Measurements from ENCODE around the gene FBXW7.

The FBXW7 gene

DNA sequence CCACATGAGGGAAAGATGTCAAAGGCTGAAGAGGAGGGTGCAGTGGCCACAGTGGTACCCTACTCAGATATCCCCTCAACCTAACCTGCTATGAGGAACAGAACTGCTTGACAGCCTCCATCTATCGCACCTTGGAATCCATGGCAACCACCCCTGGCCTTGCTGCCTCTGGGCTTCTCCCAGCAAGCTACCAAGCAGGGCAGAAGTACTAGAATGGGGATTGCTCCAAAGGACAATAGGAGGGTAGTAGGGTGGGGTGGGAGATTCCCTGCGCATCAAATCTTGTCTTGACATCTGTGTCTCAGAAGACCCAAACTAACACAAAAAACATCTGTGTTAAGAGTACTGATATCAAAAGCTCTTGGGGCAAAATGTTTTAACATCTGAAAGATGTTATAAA lies 118.2 kb downstream of the FBXW7 start:
- H3K27ac ChIP-seq (ENCODE audit: low read depth, low read length): no peak overlapping the region
- no peaks in the 10 kb centered on the region for H3K36me3 ChIP-seq (ENCODE audit: insufficient read depth, low read length)
- no peaks in the 10 kb centered on the region for H3K27me3 ChIP-seq (ENCODE audit: control insufficient read depth in 1 of 2, insufficient read depth in 2 of 2, low read length in 2 of 2)
- no peak overlapping the region for H3K9ac ChIP-seq (ENCODE audit: low read length)
- H3K9me3 ChIP-seq (ENCODE audit: low read length): no peaks in the 10 kb centered on the region
- H3K4me3 ChIP-seq (ENCODE audit: low read depth in 1 of 2, low read length in 2 of 2): no peak overlapping the region
- H3K4me1 ChIP-seq (ENCODE audit: insufficient read depth, low read length): no peaks in the 10 kb centered on the region

DNA sequence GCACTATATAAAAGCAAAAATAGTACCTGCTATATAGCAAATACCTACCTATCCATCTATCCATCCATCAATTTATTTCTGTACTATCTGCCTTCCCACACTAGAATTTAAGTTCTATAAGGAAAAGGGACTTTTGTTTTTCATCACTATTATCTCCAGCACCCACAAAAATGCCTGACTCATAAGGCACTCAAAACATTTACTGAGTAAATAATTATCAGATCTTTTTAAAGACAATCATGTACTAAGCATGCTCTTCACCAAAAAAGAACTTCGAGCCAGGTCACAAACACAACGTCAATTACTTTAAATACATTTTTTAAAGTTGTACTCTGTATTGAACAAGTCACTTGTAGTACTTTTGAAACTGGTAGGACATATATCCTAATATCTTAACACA lies 119.9 kb downstream of the FBXW7 start:
- no peaks in the 10 kb centered on the region for H3K9me3 ChIP-seq (ENCODE audit: low read length)
- H3K9ac ChIP-seq (ENCODE audit: low read length): no peak overlapping the region
- H3K36me3 ChIP-seq (ENCODE audit: insufficient read depth, low read length): no peaks in the 10 kb centered on the region
- no peak overlapping the region for H3K27ac ChIP-seq (ENCODE audit: low read depth, low read length)
- H3K27me3 ChIP-seq (ENCODE audit: control insufficient read depth in 1 of 2, insufficient read depth in 2 of 2, low read length in 2 of 2): no peaks in the 10 kb centered on the region
- no peaks in the 10 kb centered on the region for H3K4me1 ChIP-seq (ENCODE audit: insufficient read depth, low read length)
- no peak overlapping the region for H3K4me3 ChIP-seq (ENCODE audit: low read depth in 1 of 2, low read length in 2 of 2)

DNA sequence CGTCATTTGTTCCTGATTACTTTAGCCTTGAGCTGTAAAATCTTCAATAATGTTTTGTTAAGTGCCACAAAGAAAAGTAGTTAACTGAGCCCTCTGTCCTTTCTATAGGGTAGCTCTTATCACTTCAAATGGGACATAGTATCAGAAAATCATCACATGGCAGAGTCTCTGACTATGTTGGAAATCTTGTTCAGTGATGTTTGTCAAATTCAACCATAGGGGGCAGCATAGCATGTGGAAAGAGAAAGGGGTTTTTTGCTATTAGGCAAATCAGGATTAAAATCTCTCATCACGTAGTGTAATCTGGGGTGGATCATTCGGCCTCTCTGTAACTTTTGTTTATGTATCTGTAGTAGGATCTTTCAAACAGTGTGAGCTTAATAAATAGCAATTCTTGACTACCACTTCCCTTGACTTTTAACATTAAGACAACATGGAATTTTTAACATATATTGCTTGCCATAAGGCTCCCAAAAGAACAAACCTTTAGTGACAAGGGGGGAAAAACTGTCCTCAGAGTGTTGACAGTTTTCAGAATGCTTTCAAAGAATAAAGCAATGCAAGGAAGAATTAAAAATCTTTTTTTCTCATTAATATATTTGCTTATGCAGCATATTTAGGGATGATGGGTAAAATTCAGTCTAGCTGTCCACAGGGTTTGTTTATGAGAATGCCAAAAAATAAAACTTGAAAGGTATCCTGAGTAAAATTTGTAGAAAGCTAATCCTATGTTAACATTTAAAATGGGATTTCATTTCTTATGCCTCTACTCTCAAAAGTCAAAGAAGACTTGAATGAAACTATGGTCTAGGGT lies 127.2 kb downstream of the FBXW7 start:
- Histone ChIP-seq H3K4me1 (ENCODE audit: insufficient read depth, low read length) (no peaks in the 10 kb centered on the region), H3K9ac (ENCODE audit: low read length) (no peak overlapping the region), H3K27ac (ENCODE audit: low read depth, low read length) (no peak overlapping the region), H3K36me3 (ENCODE audit: insufficient read depth, low read length) (no peaks in the 10 kb centered on the region), H3K4me3 (ENCODE audit: low read depth in 1 of 2, low read length in 2 of 2) (no peak overlapping the region), H3K27me3 (ENCODE audit: control insufficient read depth in 1 of 2, insufficient read depth in 2 of 2, low read length in 2 of 2) (no peaks in the 10 kb centered on the region), H3K9me3 (ENCODE audit: low read length) (no peaks in the 10 kb centered on the region)

DNA sequence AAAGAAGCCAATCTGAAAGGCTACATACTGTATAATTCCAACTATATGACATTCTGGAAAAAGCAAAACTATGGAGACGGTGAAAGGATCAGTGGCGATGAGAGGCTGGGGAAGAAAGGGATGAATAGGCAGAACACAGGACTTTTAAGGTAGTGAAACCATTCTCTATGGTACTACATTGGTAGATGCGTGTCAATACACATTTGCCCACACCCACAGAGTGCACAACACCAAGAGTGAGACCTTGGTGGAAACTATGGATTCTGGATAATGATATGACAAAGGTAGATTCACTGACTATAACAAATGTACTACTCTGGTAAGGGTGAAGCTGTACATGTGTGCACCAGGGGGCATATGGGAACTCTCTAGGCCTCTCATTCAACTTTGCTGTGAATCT lies 134.5 kb downstream of the FBXW7 start:
- Histone ChIP-seq H3K4me3 (ENCODE audit: low read depth in 1 of 2, low read length in 2 of 2) (no peak overlapping the region), H3K36me3 (ENCODE audit: insufficient read depth, low read length) (no peaks in the 10 kb centered on the region), H3K9ac (ENCODE audit: low read length) (no peak overlapping the region), H3K27ac (ENCODE audit: low read depth, low read length) (no peak overlapping the region), H3K27me3 (ENCODE audit: control insufficient read depth in 1 of 2, insufficient read depth in 2 of 2, low read length in 2 of 2) (no peaks in the 10 kb centered on the region), H3K4me1 (ENCODE audit: insufficient read depth, low read length) (no peaks in the 10 kb centered on the region), H3K9me3 (ENCODE audit: low read length) (no peaks in the 10 kb centered on the region)

DNA sequence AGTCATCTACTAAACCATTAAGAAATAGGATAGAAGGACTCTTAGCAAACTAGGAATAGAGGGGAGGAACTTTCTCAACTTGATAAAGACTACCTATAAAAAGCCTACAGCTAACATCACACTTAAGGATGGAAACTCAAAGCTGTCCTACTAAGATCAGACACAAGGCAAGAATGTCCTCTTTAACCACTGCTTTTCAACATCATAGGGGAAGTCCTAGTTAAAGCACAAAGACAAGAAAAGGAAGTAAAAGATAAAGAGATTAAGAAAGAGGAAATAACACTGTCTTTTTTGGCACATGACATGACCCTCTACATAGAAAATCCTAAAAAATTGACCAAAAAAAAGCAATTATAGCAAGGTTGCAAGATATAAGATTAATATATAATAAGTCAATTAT lies 136.6 kb downstream of the FBXW7 start:
- H3K27ac ChIP-seq (ENCODE audit: low read depth, low read length): no peak overlapping the region
- no peak overlapping the region for H3K9ac ChIP-seq (ENCODE audit: low read length)

DNA sequence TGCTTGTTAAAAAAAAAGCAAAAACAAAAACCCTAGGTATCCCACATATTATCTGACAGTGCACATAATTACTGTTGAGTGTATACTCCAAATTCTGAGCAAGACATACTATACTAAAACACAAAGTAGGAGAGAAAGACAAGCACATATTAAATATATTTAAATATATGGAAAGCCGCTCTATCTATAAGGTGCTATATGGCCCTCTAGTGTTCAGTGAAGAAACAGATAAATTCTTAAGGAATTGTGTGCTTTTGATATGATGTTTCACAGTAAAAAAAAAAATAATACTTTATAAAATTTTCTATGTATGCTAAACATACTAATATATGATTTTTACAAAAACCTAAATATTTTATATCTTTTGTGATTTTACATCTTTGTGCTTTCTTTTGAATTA lies 137.8 kb downstream of the FBXW7 start:
- Histone ChIP-seq H3K4me3 (ENCODE audit: low read depth in 1 of 2, low read length in 2 of 2) (no peak overlapping the region), H3K27me3 (ENCODE audit: control insufficient read depth in 1 of 2, insufficient read depth in 2 of 2, low read length in 2 of 2) (no peaks in the 10 kb centered on the region), H3K4me1 (ENCODE audit: insufficient read depth, low read length) (no peaks in the 10 kb centered on the region), H3K9me3 (ENCODE audit: low read length) (no peaks in the 10 kb centered on the region), H3K9ac (ENCODE audit: low read length) (no peak overlapping the region), H3K27ac (ENCODE audit: low read depth, low read length) (no peak overlapping the region), H3K36me3 (ENCODE audit: insufficient read depth, low read length) (no peaks in the 10 kb centered on the region)

More for the DNA sequence above, 136.6 kb downstream of the FBXW7 start:
- Histone ChIP-seq H3K27me3 (ENCODE audit: control insufficient read depth in 1 of 2, insufficient read depth in 2 of 2, low read length in 2 of 2) (no peaks in the 10 kb centered on the region), H3K36me3 (ENCODE audit: insufficient read depth, low read length) (no peaks in the 10 kb centered on the region), H3K4me3 (ENCODE audit: low read depth in 1 of 2, low read length in 2 of 2) (no peak overlapping the region), H3K4me1 (ENCODE audit: insufficient read depth, low read length) (no peaks in the 10 kb centered on the region), H3K9me3 (ENCODE audit: low read length) (no peaks in the 10 kb centered on the region)

DNA sequence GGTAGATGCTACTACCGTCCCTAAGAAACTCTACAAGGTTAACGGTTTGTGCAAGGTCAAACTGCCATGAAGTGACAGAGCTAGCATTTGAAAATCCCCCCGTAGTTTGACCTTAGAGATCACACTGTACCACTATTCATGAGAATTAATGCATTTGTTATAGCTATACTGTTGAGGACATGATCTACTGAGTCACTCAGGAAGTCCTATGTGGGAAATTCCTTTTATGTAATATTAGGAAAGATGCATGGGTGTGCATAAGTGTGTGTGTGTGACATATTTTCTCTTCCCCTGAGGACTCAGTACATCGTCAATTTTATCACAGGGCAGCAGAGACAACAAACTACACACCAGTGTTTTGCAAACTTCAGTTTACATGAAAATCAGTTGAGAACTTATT lies 141.1 kb downstream of the FBXW7 start:
- H3K9me3 ChIP-seq (ENCODE audit: low read length): no peaks in the 10 kb centered on the region
- no peak overlapping the region for H3K9ac ChIP-seq (ENCODE audit: low read length)
- H3K4me3 ChIP-seq (ENCODE audit: low read depth in 1 of 2, low read length in 2 of 2): no peak overlapping the region
- no peaks in the 10 kb centered on the region for H3K36me3 ChIP-seq (ENCODE audit: insufficient read depth, low read length)
- H3K27ac ChIP-seq (ENCODE audit: low read depth, low read length): no peak overlapping the region
- H3K4me1 ChIP-seq (ENCODE audit: insufficient read depth, low read length): no peaks in the 10 kb centered on the region
- no peaks in the 10 kb centered on the region for H3K27me3 ChIP-seq (ENCODE audit: control insufficient read depth in 1 of 2, insufficient read depth in 2 of 2, low read length in 2 of 2)

DNA sequence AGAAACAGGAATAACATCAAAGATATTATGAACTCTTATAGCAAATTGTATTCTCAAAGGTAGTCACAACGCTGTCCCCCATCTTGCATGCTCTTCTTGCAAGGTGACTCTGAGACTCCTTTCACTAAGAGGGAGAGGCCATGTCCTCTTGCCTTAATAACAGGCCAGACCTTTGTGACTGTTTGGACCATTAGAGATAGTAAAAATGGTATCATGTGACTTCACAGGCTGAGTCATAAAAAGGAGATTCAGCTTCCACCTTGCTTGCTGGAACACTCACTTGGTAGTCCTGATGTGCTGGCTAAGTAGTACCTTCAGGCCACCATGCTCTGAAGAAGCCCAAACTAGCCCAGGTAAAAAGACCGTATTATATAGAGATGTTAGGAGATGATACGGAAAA lies 143.8 kb downstream of the FBXW7 start:
- no peaks in the 10 kb centered on the region for H3K27me3 ChIP-seq (ENCODE audit: control insufficient read depth in 1 of 2, insufficient read depth in 2 of 2, low read length in 2 of 2)
- no peak overlapping the region for H3K9ac ChIP-seq (ENCODE audit: low read length)
- H3K9me3 ChIP-seq (ENCODE audit: low read length): no peaks in the 10 kb centered on the region
- H3K27ac ChIP-seq (ENCODE audit: low read depth, low read length): no peak overlapping the region
- no peak overlapping the region for H3K4me3 ChIP-seq (ENCODE audit: low read depth in 1 of 2, low read length in 2 of 2)
- H3K36me3 ChIP-seq (ENCODE audit: insufficient read depth, low read length): no peaks in the 10 kb centered on the region
- no peaks in the 10 kb centered on the region for H3K4me1 ChIP-seq (ENCODE audit: insufficient read depth, low read length)

DNA sequence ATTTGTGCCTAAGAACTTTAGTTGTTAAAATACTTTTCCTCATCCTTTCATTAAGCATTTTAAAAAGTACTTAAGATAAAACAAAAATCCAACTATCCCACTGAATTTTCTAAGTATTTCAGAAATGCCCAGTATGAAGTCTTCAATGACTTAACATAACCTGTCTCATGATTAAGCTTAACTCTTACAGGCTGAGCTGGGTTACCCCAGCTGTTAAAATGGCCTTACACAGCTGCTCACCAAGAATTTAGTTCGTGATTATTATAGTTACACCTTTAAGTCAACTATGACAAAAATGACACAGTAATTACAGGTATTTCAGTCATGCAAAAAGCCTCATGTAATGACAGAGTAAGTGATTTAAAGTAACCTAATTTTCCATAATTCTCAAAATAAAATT lies 145.7 kb downstream of the FBXW7 start:
- Histone ChIP-seq H3K27me3 (ENCODE audit: control insufficient read depth in 1 of 2, insufficient read depth in 2 of 2, low read length in 2 of 2) (no peaks in the 10 kb centered on the region), H3K9ac (ENCODE audit: low read length) (no peak overlapping the region), H3K9me3 (ENCODE audit: low read length) (no peaks in the 10 kb centered on the region), H3K4me3 (ENCODE audit: low read depth in 1 of 2, low read length in 2 of 2) (no peak overlapping the region), H3K36me3 (ENCODE audit: insufficient read depth, low read length) (no peaks in the 10 kb centered on the region), H3K27ac (ENCODE audit: low read depth, low read length) (no peak overlapping the region), H3K4me1 (ENCODE audit: insufficient read depth, low read length) (no peaks in the 10 kb centered on the region)

DNA sequence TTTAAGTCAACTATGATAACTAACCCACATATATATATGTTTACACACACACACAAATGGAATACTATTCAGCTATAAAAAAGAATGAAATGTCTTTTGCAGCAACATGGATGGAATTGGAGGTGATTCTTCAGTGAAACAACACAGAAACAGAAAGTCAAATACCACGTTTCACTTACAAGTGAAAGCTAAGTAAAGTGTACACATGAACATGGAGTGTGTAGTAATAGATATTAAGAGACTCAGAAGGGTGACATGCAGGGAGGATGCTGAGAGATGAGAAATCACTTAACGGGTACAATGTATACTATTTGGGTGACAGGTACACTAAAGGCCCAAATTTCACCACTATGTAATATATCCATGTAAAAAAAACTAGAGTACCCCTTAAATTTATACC lies 146.5 kb downstream of the FBXW7 start:
- H3K9me3 ChIP-seq (ENCODE audit: low read length): no peaks in the 10 kb centered on the region
- no peak overlapping the region for H3K4me3 ChIP-seq (ENCODE audit: low read depth in 1 of 2, low read length in 2 of 2)
- no peak overlapping the region for H3K27ac ChIP-seq (ENCODE audit: low read depth, low read length)
- H3K27me3 ChIP-seq (ENCODE audit: control insufficient read depth in 1 of 2, insufficient read depth in 2 of 2, low read length in 2 of 2): no peaks in the 10 kb centered on the region
- H3K4me1 ChIP-seq (ENCODE audit: insufficient read depth, low read length): no peaks in the 10 kb centered on the region
- H3K9ac ChIP-seq (ENCODE audit: low read length): no peak overlapping the region
- H3K36me3 ChIP-seq (ENCODE audit: insufficient read depth, low read length): no peaks in the 10 kb centered on the region

DNA sequence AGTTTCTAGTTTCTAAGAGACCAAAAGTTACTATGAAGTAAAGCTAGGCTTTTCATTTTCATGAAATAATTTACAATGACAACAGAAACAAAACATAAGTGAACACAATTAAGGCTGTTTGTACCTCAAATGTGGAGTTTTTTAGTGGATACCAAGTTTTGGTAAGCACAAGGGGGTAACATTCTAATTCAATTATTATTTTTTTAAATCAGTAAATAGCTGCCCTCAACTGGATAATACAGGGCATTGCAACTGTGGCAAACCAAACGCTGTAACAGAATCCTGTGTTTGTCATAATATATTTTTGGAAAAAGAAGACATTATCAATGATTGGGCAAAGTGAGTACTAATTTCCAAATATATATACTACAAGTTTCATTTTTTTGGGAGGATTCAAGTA lies 150.3 kb downstream of the FBXW7 start:
- Histone ChIP-seq H3K27me3 (ENCODE audit: control insufficient read depth in 1 of 2, insufficient read depth in 2 of 2, low read length in 2 of 2) (no peaks in the 10 kb centered on the region), H3K4me1 (ENCODE audit: insufficient read depth, low read length) (peaks cover 6% of the 10 kb centered on the region), H3K9ac (ENCODE audit: low read length) (no peak overlapping the region)

DNA sequence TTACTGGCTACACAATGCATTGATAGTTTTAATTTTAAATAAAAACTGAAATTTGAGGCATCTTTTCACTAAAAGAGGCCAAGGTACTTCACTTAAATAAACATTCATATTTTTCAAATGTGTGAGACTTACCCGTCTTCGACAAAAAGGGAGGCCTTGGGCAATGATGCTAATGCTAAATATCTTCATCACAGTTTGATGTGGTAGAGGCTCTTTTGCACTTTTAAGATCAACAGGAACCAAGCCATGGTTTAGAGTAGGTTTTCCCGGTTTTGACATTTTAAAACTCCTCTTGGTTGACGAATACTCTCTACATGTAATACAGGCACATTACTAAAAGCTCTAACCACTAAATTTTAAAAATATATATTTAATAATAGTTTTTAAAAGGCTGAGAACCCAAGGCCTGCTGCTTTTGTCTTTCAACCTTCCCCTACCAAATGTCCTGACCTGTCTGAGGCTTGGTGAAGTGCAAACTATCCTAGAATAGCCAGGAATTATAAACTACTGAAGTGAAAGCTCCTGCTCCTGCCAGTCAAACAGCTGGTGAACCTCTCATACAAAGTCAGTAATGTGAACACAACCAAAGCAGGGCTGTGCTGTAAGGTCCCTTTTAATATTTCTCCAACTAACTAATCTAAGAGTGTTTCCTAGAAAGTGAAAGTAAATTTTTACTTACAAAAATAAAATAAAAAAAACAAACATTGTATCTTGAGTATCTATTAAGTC lies 153.7 kb downstream of the FBXW7 start:
- Histone ChIP-seq H3K27ac (ENCODE audit: low read depth, low read length) (no peak overlapping the region), H3K9ac (ENCODE audit: low read length) (no peak overlapping the region), H3K4me1 (ENCODE audit: insufficient read depth, low read length) (peaks cover 6% of the 10 kb centered on the region), H3K36me3 (ENCODE audit: insufficient read depth, low read length) (no peaks in the 10 kb centered on the region), H3K4me3 (ENCODE audit: low read depth in 1 of 2, low read length in 2 of 2) (no peak overlapping the region), H3K9me3 (ENCODE audit: low read length) (no peaks in the 10 kb centered on the region), H3K27me3 (ENCODE audit: control insufficient read depth in 1 of 2, insufficient read depth in 2 of 2, low read length in 2 of 2) (no peaks in the 10 kb centered on the region)

More for the DNA sequence above, 150.3 kb downstream of the FBXW7 start:
- no peaks in the 10 kb centered on the region for H3K9me3 ChIP-seq (ENCODE audit: low read length)
- no peak overlapping the region for H3K4me3 ChIP-seq (ENCODE audit: low read depth in 1 of 2, low read length in 2 of 2)
- H3K36me3 ChIP-seq (ENCODE audit: insufficient read depth, low read length): no peaks in the 10 kb centered on the region
- no peak overlapping the region for H3K27ac ChIP-seq (ENCODE audit: low read depth, low read length)
